Breast epithelium (tissue), 4 donors: Measurements from ENCODE around the gene ACOX2. TPM values are rescaled to one million over a fixed set of nuclear protein-coding genes. Genes with fewer than 3 reads are reported as not detected.

Source experiments
- DNase-seq, 2 donors: peaks; one replicate each; pipeline ENCODE4 v3.0.0-alpha.2; 2019; ENCODE audit warnings: low spot score in 2 of 2
- H3K27ac ChIP-seq, 2 donors: fragments of 200-600 bp; sonication (generic) in 1 of 2; one replicate each; pipeline ENCODE4 v1.5.1; 2016 to 2019; ENCODE audit warnings: mild to moderate bottlenecking in 1 of 2
- H3K27me3 ChIP-seq, 2 donors: fragments of 200-600 bp; sonication (generic) in 1 of 2; one replicate each; pipeline versions ENCODE4 v1.5.1 to v1.6.0; 2017 to 2019; ENCODE audit warnings: control low read depth in 1 of 2, mild to moderate bottlenecking in 1 of 2
- H3K36me3 ChIP-seq: fragments of 200-600 bp; one replicate; pipeline ENCODE4 v1.5.1; 2019
- H3K4me1 ChIP-seq, 2 donors: fragments of 200-600 bp; sonication (generic); one replicate each; pipeline ENCODE4 v1.5.1; 2016 to 2019; ENCODE audit warnings: control low read depth in 1 of 2
- H3K4me3 ChIP-seq, 3 donors: fragments of 200-600 bp; sonication (generic); 1 replicate in 2 of 3; 2 replicates in 1 of 3; pipeline ENCODE4 v1.5.1; 2016 to 2019; ENCODE audit warnings: mild to moderate bottlenecking in 3 of 3, moderate library complexity in 2 of 3
- H3K9me3 ChIP-seq, 2 donors: fragments of 200-600 bp; sonication (generic) in 1 of 2; one replicate each; pipeline ENCODE4 v1.5.1; 2016 to 2019; ENCODE audit warnings: control low read depth in 1 of 2
- CTCF ChIP-seq, 3 donors: fragments of 450-650 bp; IDR thresholded peaks; one replicate each; pipeline ENCODE4 v1.5.1; 2016 to 2017; ENCODE audit warnings: antibody characterized with exemption in 3 of 3, mild to moderate bottlenecking in 3 of 3, moderate library complexity in 3 of 3
- POLR2A ChIP-seq: fragments of 450-650 bp; IDR thresholded peaks from one replicate; pipeline ENCODE4 v1.6.1; 2016; ENCODE audit warnings: antibody characterized with exemption, mild to moderate bottlenecking, moderate library complexity
- POLR2AphosphoS5 ChIP-seq, 3 donors: sonication (generic); formaldehyde crosslinking; IDR thresholded peaks; one replicate each; pipeline ENCODE4 v1.6.1; 2017; ENCODE audit warnings: antibody characterized with exemption in 3 of 3
- intact Hi-C: fragments of 100-400 bp; cut with DNase I; formaldehyde crosslinking; loops from one replicate; pipeline ENCODE4 v1.15.1; 2023; ENCODE audit warnings: low total_unique reads
- total RNA-seq, 3 donors: library from RNA; depleted of rRNA; stranded (reverse); fragments of >200 nt; gene quantifications; one replicate each; pipeline ENCODE4 v1.1.0, GENCODE V29; 2016

Gene ACOX2
- total RNA-seq, 3 donors from 2014 or later: 12.1 to 31.5 (median 17.6) TPM

- H3K4me1 ChIP-seq: peaks cover 0 to 15% of the 10 kb centered on the region in 2 donors
- H3K36me3 ChIP-seq: no peaks in the 10 kb centered on the region
- peak overlapping the region; percentile 83 to 85 for H3K27ac ChIP-seq
- intact Hi-C loops: no loop called here
- TF ChIP-seq POLR2AphosphoS5 (IDR thresholded peaks at IDR 0.05): no peak
- TF ChIP-seq POLR2A: no peak
- TF ChIP-seq CTCF (IDR thresholded peaks at IDR 0.05): no peak
- H3K27me3 ChIP-seq: no peaks in the 10 kb centered on the region
- H3K9me3 ChIP-seq: no peaks in the 10 kb centered on the region
- no peak for DNase-seq
- H3K4me3 ChIP-seq: peak overlapping the region; percentile 25 to 56 (median 42)
Observed at GRCh38 chr3:58535531-58536500, 1.2 kb downstream of the ACOX2 start.

GRCh38 chr3:58534592-58535494, 2.1 kb downstream of the ACOX2 start:
- TF ChIP-seq POLR2A (no peak), CTCF (IDR thresholded peaks at IDR 0.05) (no peak), POLR2AphosphoS5 (IDR thresholded peaks at IDR 0.05) (no peak)
- intact Hi-C loops: no loop called here
- H3K4me3 ChIP-seq: no peak overlapping the region
- no peak overlapping the region for H3K27ac ChIP-seq
- no peak for DNase-seq
- no peaks in the 10 kb centered on the region for H3K9me3 ChIP-seq
- H3K36me3 ChIP-seq: no peaks in the 10 kb centered on the region
- H3K4me1 ChIP-seq: peaks cover 0 to 15% of the 10 kb centered on the region in 2 donors
- no peaks in the 10 kb centered on the region for H3K27me3 ChIP-seq

GRCh38 chr3:58532794-58533220, 4.2 kb downstream of the ACOX2 start:
- no peaks in the 10 kb centered on the region for H3K36me3 ChIP-seq
- no peak overlapping the region for H3K4me3 ChIP-seq
- no peak overlapping the region for H3K27ac ChIP-seq
- H3K9me3 ChIP-seq: no peaks in the 10 kb centered on the region
- intact Hi-C loops: no loop called here
- peaks cover 0 to 18% of the 10 kb centered on the region in 2 donors for H3K4me1 ChIP-seq
- DNase-seq: peak; percentile 60 to 69
- H3K27me3 ChIP-seq: no peaks in the 10 kb centered on the region
- peak; percentile 89 to 95 (median 92) for TF ChIP-seq CTCF (IDR thresholded peaks at IDR 0.05)
- no peak for TF ChIP-seq POLR2AphosphoS5 (IDR thresholded peaks at IDR 0.05)

GRCh38 chr3:58531956-58532355, 5.0 kb downstream of the ACOX2 start:
- no peak overlapping the region for H3K4me3 ChIP-seq
- peaks cover 0 to 11% of the 10 kb centered on the region in 2 donors for H3K4me1 ChIP-seq
- H3K27me3 ChIP-seq: no peaks in the 10 kb centered on the region
- no peak overlapping the region for H3K27ac ChIP-seq
- intact Hi-C loops: no loop called here
- TF ChIP-seq CTCF (IDR thresholded peaks at IDR 0.05): no peak
- DNase-seq: no peak
- H3K9me3 ChIP-seq: no peaks in the 10 kb centered on the region
- no peaks in the 10 kb centered on the region for H3K36me3 ChIP-seq
